Measurements from ENCODE around the gene LRRC7. TPM values are rescaled to one million over a fixed set of nuclear protein-coding genes. Genes with fewer than 3 reads are reported as not detected.

The LRRC7 gene
- total RNA-seq, 4 donors from 2014 or later: 0.40 to 1.7 (median 0.63) TPM

GRCh38 chr1:69913977-69914376 is 346.3 kb downstream of the LRRC7 start:
- Histone ChIP-seq H3K27ac (no peak overlapping the region), H3K4me1 (no peaks in the 10 kb centered on the region), H3K36me3 (no peaks in the 10 kb centered on the region), H3K27me3 (no peaks in the 10 kb centered on the region), H3K4me3 (no peak overlapping the region), H3K9me3 (no peaks in the 10 kb centered on the region)
- DNase-seq: no peak
- TF ChIP-seq POLR2A (IDR thresholded peaks at IDR 0.05) (no peak), CTCF (IDR thresholded peaks at IDR 0.05) (no peak)

- Histone ChIP-seq H3K27ac (no peak overlapping the region), H3K4me3 (no peak overlapping the region), H3K9me3 (no peaks in the 10 kb centered on the region), H3K27me3 (no peaks in the 10 kb centered on the region), H3K4me1 (no peaks in the 10 kb centered on the region), H3K36me3 (no peaks in the 10 kb centered on the region)
- TF ChIP-seq POLR2A (IDR thresholded peaks at IDR 0.05) (no peak), CTCF (IDR thresholded peaks at IDR 0.05) (no peak)
- no peak for DNase-seq
Observed at GRCh38 chr1:69914976-69915765, 347.4 kb downstream of the LRRC7 start.

GRCh38 chr1:69919129-69919921 is 351.6 kb downstream of the LRRC7 start:
- Histone ChIP-seq H3K9me3 (no peaks in the 10 kb centered on the region), H3K27me3 (no peaks in the 10 kb centered on the region), H3K36me3 (no peaks in the 10 kb centered on the region), H3K4me1 (no peaks in the 10 kb centered on the region), H3K4me3 (no peak overlapping the region), H3K27ac (no peak overlapping the region)
- DNase-seq: no peak
- no peak for TF ChIP-seq CTCF (IDR thresholded peaks at IDR 0.05)
- no peak for TF ChIP-seq POLR2A (IDR thresholded peaks at IDR 0.05)

- no peaks in the 10 kb centered on the region for H3K36me3 ChIP-seq
- TF ChIP-seq CTCF (IDR thresholded peaks at IDR 0.05) (no peak), POLR2A (IDR thresholded peaks at IDR 0.05) (no peak)
- no peaks in the 10 kb centered on the region for H3K4me1 ChIP-seq
- H3K27ac ChIP-seq: no peak overlapping the region
- no peak for DNase-seq
- H3K27me3 ChIP-seq: no peaks in the 10 kb centered on the region
- H3K9me3 ChIP-seq: no peaks in the 10 kb centered on the region
- H3K4me3 ChIP-seq: no peak overlapping the region
Observed at GRCh38 chr1:69919922-69920273, 352.2 kb downstream of the LRRC7 start.

- Histone ChIP-seq H3K4me3 (no peak overlapping the region), H3K27ac (no peak overlapping the region), H3K36me3 (no peaks in the 10 kb centered on the region), H3K27me3 (no peaks in the 10 kb centered on the region), H3K4me1 (no peaks in the 10 kb centered on the region), H3K9me3 (no peaks in the 10 kb centered on the region)
- no peak for TF ChIP-seq POLR2A (IDR thresholded peaks at IDR 0.05)
- no peak for TF ChIP-seq CTCF (IDR thresholded peaks at IDR 0.05)
- no peak for DNase-seq
Observed at GRCh38 chr1:69920426-69920825, 352.7 kb downstream of the LRRC7 start.
